Lower leg skin (tissue), 4 donors: ENCODE measurements around the gene LYRM9. TPM values are rescaled to one million over a fixed set of nuclear protein-coding genes. Genes with fewer than 3 reads are reported as not detected.
"Not testable (repeated sequence)": the region's sequence is repeated elsewhere in the genome, so short reads cannot be mapped to it uniquely, and the experiment has no call there.

Source experiments
- DNase-seq, 2 donors: peaks; one replicate each; pipeline ENCODE4 v3.0.0-alpha.2; 2019; ENCODE audit warnings: low spot score in 2 of 2
- H3K4me3 ChIP-seq: fragments of 200-600 bp; sonication (generic); 2 replicates; pipeline ENCODE4 v1.5.1; 2017; ENCODE audit warnings: mild to moderate bottlenecking, low read depth; ENCODE audit not compliant: poor library complexity, severe bottlenecking
- POLR2A ChIP-seq, 2 donors: fragments of 450-650 bp; IDR thresholded peaks; one replicate each; pipeline ENCODE4 v1.6.1; 2016 to 2017; ENCODE audit warnings: antibody characterized with exemption in 2 of 2, mild to moderate bottlenecking in 1 of 2, moderate library complexity in 1 of 2
- WGBS, 2 donors: methylation state at CpG; one replicate each; pipeline ENCODE4 v1.1.5; 2018; 5-methylcytosine and 5-hydroxymethylcytosine counted together
- intact Hi-C: fragments of 100-400 bp; cut with DNase I; formaldehyde crosslinking; loops from one replicate; pipeline ENCODE4 v1.15.0; 2023; ENCODE audit warnings: low total_unique reads
- total RNA-seq, 4 donors: library from RNA; depleted of rRNA; stranded (reverse); fragments of >200 nt; gene quantifications; one replicate each; pipeline ENCODE4 v1.1.0, GENCODE V29; 2016
- TF ChIP-seq, protein P1 (sequence below), 3 donors: fragments of 450-650 bp; IDR thresholded peaks; one replicate each; pipeline ENCODE4 v1.5.1; 2016; ENCODE audit warnings: antibody characterized with exemption in 3 of 3, mild to moderate bottlenecking in 3 of 3, moderate library complexity in 2 of 3

The LYRM9 gene
- total RNA-seq, 4 donors from 2014 or later = 5.5 to 23.4 (median 22.8) TPM

- no peak for DNase-seq
- intact Hi-C loops = no loop called here
- TF ChIP-seq, protein P1, sequence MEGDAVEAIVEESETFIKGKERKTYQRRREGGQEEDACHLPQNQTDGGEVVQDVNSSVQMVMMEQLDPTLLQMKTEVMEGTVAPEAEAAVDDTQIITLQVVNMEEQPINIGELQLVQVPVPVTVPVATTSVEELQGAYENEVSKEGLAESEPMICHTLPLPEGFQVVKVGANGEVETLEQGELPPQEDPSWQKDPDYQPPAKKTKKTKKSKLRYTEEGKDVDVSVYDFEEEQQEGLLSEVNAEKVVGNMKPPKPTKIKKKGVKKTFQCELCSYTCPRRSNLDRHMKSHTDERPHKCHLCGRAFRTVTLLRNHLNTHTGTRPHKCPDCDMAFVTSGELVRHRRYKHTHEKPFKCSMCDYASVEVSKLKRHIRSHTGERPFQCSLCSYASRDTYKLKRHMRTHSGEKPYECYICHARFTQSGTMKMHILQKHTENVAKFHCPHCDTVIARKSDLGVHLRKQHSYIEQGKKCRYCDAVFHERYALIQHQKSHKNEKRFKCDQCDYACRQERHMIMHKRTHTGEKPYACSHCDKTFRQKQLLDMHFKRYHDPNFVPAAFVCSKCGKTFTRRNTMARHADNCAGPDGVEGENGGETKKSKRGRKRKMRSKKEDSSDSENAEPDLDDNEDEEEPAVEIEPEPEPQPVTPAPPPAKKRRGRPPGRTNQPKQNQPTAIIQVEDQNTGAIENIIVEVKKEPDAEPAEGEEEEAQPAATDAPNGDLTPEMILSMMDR (IDR thresholded peaks at IDR 0.05) = no peak
- TF ChIP-seq POLR2A (IDR thresholded peaks at IDR 0.05) = no peak
- no peak overlapping the region for H3K4me3 ChIP-seq
- WGBS, 2 donors = 55 to 66% methylated on average over 2 of the region's 2 CpGs
Observed at GRCh38 chr17:27912964-27913363, 19.8 kb upstream of the LYRM9 start.

DNA sequence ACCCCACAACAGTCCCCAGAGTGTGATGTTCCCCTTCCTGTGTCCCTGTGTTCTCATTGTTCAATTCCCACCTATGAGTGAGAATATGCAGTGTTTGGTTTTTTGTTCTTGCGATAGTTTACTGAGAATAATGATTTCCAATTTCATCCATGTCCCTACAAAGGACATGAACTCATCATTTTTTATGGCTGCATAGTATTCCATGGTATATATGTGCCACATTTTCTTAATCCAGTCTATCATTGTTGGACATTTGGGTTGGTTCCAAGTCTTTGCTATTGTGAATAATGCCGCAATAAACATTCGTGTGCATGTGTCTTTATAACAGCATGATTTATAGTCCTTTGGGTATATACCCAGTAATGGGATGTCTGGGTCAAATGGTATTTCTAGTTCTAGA, 19.1 kb upstream of the LYRM9 start:
- WGBS, 2 donors = 73 to 79% methylated on average over 3 of the region's 3 CpGs
- intact Hi-C loops = not testable (repeated sequence)

DNA sequence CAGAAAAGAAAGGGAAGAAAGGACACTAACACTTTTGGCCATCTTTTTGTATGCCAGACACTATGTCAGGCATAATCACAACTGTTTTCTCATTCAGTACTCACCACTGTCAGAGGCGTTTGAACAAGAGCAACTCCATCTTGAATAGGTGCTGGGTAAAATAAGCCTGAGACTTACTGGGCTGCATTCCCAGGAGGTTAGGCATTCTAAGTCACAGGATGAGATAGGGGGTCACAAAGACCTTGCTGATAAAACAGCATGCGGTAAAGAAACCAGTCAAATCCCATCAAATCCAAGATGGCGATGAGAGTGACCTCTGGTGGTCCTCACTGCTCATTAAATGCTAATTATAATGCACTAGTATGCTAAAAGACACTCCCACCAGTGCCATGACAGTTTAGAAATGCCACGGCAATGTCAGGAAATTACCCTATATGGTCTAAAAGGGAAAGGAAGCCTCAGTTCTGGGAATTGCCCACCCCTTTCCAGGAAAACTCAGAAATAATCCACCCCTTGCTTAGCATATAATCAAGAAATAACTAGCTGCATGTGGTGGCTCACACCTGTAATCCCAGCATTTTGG, 14.9 kb upstream of the LYRM9 start:
- WGBS, 2 donors = 83 to 86% methylated on average over 4 of the region's 4 CpGs
- no peak for DNase-seq
- no peak overlapping the region for H3K4me3 ChIP-seq
- intact Hi-C loops = no loop called here
- TF ChIP-seq, protein P1 (IDR thresholded peaks at IDR 0.05) = no peak
- TF ChIP-seq POLR2A (IDR thresholded peaks at IDR 0.05) = no peak

More for the DNA sequence above, 19.1 kb upstream of the LYRM9 start:
- H3K4me3 ChIP-seq, DNase-seq: not testable (repeated sequence)

DNA sequence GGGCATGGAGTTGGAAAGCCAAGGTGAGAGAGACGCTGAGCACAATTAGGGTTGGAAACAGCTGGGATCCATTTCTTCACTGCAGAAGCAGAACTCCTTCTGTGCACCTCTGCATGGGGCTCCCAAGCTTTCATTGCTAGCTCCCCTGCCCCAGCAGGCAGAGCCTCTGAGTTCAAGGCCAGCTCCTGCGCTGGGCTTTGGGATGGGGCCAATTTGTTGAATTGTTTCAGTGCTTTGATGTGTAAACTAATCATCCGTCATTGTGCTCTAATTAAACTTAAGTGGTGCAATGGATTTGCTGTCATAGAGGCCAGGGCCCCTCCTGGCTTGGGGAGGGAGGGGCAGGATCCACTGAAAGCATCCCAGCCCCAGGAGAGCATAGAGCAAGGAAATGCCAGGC, 13.5 kb upstream of the LYRM9 start:
- no peak for DNase-seq
- intact Hi-C loops = no loop called here
- TF ChIP-seq POLR2A (IDR thresholded peaks at IDR 0.05) = no peak
- TF ChIP-seq, protein P1 (IDR thresholded peaks at IDR 0.05) = no peak
- 45 to 50% methylated on average over 3 of the region's 3 CpGs for WGBS, 2 donors
- no peak overlapping the region for H3K4me3 ChIP-seq

DNA sequence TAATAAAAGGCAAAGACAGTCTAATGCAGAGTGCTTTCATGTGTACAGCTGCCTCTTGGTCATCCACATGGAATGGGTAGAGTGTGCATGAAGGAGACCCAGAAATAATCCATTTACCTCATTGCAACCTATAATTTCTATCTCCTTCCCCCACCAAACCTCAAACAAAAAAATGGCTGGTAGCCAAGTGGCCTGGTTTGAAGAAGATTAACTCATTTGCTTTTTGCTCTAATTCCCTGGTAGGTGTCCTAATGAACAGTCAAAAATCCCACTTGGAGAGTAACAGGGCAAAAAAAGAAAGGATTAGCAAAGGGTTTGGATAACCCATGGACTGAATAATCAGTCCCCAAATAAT, 13.0 kb upstream of the LYRM9 start:
- no peak for DNase-seq
- intact Hi-C loops = no loop called here
- no peak for TF ChIP-seq POLR2A (IDR thresholded peaks at IDR 0.05)
- H3K4me3 ChIP-seq = no peak overlapping the region

GRCh38 chr17:27905447-27906225, 12.5 kb upstream of the LYRM9 start:
- no peak overlapping the region for H3K4me3 ChIP-seq
- TF ChIP-seq, protein P1 (IDR thresholded peaks at IDR 0.05) = no peak
- TF ChIP-seq POLR2A (IDR thresholded peaks at IDR 0.05) = no peak
- 72 to 77% methylated on average over 9 of the region's 9 CpGs for WGBS, 2 donors
- no peak for DNase-seq
- intact Hi-C loops = no loop called here
